GM21390 (cell line): ENCODE data around the gene TRMT5.

Experiments
- ATAC-seq: cut with Tn5 transposase; IDR thresholded peaks from one replicate; pipeline ENCODE4 v1.9.1; 2021; ENCODE audit not compliant: unreplicated experiment

The TRMT5 gene

DNA sequence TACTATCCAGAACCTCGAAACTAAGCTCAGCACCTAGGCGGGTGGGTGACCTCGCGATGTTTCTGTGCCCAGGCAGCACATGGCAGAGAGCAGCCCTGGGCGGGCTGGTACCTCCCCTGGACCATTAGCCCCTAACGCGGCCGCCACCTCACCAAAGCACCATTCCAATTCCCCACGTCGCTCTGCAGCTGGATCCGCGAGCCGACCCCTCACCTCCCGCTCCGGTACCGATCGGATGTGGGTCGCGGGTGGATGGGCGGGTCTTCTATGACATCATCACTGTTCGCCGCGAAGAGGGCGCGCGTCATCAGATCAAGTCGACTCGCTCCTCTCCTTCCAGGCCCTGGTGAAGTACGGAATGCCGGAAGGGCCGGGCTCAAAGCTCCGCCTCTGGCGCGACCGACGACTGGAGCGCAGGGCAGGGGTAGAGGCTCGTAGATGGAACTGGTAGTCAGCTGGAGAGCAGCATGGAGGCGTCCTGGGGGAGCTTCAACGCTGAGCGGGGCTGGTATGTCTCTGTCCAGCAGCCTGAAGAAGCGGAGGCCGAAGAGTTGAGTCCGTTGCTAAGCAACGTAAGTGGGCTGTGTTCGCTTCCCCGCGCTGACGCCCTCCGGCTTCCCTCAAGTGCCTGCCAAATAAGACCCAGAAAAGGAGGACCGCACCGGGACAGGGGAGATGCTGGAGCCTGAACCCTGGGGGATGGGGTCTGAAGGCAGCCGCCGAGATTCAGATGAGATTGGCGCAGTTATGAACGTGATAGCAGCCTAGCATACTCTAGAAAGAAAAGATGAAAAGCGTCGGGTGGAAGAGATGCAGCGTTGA lies at the start of gene TRMT5, which contains the start of gene SLC38A6:
Gene TRMT5 (minus strand): TSS at position 269 of the 822 bp plus-strand sequence. CDS start 106 bp downstream, at position 163.
Gene SLC38A6 (plus strand): TSS at position 435 of the 822 bp plus-strand sequence. CDS start 33 bp downstream, at position 468.
- ATAC-seq = peak; percentile 85

DNA sequence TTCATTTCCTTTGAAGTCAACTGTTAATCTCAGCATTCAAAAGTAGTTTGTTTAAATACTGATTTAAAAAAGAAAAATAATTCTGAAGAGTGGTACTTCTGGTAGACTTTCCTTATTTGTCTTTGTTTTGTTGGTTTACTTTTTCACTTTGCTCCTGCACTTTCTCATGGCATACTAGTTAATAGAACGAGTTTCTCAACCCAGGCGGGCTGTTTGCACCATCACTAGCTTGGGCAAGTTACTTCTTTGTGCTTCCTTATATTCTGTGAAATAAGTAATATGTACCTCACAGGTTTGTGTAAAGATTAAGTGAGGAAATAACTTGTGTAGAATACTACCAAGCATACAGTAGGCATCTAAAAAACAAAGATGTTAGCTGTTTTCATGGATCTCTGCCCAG lies 45.6 kb upstream of the TRMT5 start:
- ATAC-seq = no peak

DNA sequence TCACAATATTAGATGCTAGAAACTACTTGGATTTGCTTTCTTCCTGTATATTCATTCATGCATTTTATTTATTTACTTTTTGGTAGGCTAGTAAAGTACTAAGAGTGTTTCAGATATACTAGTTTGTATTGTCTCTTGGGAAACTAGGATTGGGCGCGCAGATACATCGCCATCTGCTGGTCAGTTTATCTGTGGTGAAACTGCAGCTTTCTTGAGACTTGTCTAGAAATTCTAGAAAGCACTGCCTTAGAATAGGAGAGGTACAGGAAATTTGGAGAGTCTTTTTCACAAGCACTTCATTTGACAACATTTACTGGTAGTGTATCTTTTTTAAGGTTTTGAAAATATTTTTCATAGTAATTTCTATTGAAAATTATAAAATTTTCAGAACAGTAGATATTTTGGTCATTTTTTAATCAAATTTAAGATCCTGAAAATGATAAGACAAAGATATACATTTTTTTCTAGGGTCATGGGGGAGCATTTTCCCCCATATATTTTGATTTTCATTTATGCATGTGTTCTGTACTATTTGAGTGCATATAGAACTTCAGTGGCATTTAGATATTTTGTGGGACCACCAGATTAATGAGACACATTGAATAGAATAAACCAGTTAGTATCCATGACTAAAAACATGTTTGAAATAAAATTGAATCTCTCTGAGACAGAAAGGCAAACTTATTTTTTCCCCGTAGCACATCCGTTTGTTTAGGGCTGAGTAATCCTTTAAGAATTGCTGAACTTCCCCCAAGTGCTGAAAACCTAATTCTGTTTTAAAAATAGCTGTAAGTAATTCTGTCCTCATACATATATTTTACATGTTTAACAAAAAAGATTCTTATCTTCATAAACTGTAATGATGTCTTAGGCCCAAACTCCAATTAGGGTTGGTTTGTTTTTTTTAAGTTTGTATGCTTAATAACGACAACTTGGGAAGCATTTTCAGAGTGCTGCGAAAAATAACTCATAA lies 44.7 kb upstream of the TRMT5 start:
- ATAC-seq = no peak

- no peak for ATAC-seq
Observed at GRCh38 chr14:61019537-61019936, 38.7 kb upstream of the TRMT5 start.

DNA sequence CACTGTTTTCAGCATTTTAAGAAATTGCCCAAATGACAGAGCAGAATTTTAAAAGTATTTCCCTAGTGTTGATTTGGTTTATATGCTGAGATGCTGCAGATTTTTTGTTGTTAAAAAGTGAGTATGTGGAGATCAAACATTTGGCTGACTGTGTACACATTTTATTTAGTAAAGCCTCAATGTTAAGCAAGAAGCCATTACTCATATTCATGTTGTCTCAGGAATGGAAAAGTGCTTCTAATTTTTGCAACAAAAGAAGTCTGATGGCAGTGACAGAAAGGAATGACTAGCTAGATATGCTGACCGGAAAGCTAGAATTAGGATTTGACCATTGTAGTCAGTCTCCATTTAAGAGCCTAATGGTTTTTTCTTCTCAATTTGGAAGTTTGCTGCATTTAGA lies 22.7 kb upstream of the TRMT5 start:
- no peak for ATAC-seq

GRCh38 chr14:60999536-60999935 lies 18.7 kb upstream of the TRMT5 start:
- no peak for ATAC-seq

DNA sequence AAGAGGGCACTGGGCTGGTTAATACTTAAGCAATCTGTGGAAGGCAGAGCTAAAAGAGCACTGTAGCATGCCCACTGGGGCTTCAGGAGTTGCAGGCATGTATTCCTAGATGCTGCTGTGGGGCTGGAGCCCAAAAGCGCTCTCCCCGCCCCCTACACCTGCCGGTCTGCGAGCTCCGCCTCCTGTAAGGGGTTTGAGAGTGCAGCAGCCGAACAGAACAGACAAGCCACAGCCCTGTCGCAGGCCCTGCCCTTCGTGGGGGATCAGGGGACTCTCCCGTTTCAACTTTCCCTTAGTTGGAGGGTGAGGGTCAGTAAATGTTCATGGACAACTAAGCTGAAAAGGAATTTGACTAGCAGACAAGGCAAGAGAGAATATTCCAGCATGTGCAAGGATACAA lies 17.7 kb upstream of the TRMT5 start:
- no peak for ATAC-seq

- ATAC-seq = no peak
Observed at GRCh38 chr14:60989599-60989998, 8.7 kb upstream of the TRMT5 start.

GRCh38 chr14:60986500-60986899 lies 5.6 kb upstream of the TRMT5 start:
- no peak for ATAC-seq

GRCh38 chr14:60984196-60984595 lies 3.3 kb upstream of the TRMT5 start:
- no peak for ATAC-seq

DNA sequence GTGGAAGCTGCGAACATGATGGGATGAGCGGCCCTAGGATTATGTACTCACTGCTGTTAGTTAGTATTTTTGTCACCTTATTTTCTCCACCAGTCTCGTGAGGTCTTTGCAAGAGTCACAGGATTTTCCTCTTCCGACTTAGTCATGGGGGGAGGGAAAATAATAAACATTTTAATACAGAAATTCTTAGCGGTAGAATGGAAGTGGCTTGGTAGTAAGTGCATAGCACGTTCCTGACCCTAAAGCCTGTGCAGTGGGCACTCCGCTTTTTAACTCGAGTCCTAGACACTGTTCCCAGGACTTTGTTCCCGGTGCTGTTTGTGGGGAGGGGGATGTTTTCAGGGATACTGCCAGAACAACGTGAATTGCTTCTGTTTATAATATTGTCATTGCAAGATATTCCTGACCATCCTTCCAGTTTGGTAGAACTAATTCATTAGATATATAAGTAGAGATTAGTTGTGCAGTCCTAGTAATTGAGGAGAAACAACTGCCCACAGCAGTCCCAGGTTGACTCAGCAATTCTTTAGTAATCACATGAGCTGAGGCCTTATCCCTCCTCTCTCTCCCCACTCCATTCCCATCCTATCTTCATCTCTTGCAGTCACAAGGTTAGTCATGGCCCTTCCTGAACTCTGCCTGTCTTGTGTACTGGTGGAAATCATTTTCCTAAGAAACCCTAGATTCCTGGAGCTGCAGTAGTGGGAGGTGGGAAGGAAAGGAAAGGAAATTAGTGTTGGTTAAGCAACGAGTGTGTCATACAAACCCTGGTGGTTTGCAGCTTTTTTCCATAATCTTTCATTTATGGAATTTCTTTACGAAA lies 965 bp upstream of the TRMT5 start:
- ATAC-seq = no peak

- no peak for ATAC-seq
Observed at GRCh38 chr14:60977847-60978246, 3.0 kb downstream of the TRMT5 start.

DNA sequence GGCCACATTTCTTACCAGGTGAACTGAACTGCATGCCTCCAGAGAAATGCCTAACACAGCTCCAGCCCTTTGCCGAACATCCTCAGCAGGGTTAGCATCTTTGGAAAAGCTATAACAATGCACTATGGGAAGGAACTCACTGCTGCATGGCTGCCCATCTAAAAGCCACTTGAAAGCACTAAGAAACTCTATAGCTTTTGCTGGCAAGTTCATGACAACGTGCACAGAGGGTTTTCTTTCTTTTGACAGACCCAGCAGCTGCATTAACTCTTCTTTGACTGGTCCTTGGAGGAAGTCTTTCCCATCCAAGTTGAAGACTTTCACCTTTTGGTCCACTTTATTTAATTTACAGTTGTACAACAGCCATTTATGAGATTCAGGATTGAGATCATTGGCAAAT lies 5.3 kb downstream of the TRMT5 start:
- ATAC-seq = no peak

GRCh38 chr14:60974090-60974651 lies 6.7 kb downstream of the TRMT5 start:
- ATAC-seq = no peak

DNA sequence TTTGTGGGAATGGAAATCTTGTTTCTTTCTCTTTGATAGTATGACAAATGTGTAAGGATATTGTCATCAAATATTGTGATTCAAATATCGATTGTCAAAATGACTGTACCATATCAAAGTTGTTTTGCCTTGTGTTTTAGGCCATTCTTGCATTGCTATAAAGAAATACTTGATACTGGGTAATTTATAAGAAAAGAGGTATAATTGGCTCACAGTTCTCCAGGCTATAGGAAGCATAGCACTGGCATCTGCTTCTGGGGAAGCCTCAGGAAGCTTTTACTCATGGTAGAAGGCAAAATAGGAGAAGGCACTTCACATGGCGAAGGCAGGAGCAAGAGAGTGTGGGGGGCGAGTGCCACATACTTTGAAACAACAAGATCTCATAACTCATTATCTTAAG lies 7.8 kb downstream of the TRMT5 start:
- ATAC-seq = no peak

GRCh38 chr14:60972295-60972694 lies 8.6 kb downstream of the TRMT5 start:
- no peak for ATAC-seq

- ATAC-seq = no peak
Observed at GRCh38 chr14:60971271-60971670, 9.6 kb downstream of the TRMT5 start.

DNA sequence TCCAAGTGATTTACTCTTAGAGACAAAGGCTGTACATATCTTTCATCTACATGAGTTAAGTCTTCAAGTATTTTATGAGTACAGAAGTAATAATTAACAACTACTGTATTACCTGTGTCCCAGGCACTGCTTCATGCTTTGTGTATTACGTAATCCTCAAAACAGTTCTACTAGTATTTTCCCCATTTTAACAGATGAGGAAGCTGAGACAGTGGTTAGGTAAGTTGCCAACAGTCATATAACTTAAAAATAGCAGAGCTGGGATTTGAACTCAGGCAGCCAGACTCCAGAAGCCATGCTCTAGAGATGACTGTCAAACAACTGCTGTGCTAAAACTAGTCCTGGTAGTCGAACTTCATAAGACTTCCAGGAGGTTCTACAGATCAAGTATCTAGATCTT lies 10.7 kb downstream of the TRMT5 start:
- no peak for ATAC-seq

GRCh38 chr14:60968671-60969070 lies 12.2 kb downstream of the TRMT5 start:
- ATAC-seq = no peak

DNA sequence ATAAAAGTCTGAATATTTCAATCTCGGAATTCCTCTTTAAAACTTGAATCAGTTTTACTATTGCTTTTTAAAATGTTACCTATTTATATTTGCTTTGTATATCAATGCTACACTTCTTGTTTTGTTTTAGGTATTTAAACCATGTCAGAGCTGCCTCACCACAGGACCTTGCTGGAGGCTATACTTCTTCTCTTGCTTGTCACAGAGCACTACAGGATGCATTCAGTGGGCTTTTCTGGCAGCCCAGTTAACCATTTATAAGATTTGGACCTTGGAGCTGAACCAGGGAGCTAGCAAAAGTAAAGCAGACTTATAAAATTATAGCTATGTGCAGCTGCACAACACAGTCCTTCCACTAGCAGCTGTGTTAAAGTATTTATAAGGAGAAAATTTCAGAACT lies 12.8 kb downstream of the TRMT5 start:
- no peak for ATAC-seq

- no peak for ATAC-seq
Observed at GRCh38 chr14:60965402-60965801, 15.5 kb downstream of the TRMT5 start.
